Left colon (tissue), 2 donors: ENCODE data around the gene FAM174B. TPM values are rescaled to one million over a fixed set of nuclear protein-coding genes. Genes with fewer than 3 reads are reported as not detected.

Experiments used
- ATAC-seq: fragments of 200-7000 bp; cut with Tn5 transposase; one replicate; pipeline ENCODE4 v1.9.1; 2020; ENCODE audit warnings: mild to moderate bottlenecking, moderate library complexity
- DNase-seq, 2 donors: peaks; one replicate each; pipeline ENCODE4 v3.0.0-alpha.2; 2020
- intact Hi-C, 2 donors: fragments of 100-400 bp; cut with DNase I in 1 of 2; cut with micrococcal nuclease in 1 of 2; formaldehyde crosslinking; loops; one replicate each; pipeline versions ENCODE4 v1.11.2 to v1.14.0; 2022; cut with DNase I, micrococcal nuclease
- total RNA-seq, 2 donors: library from RNA; stranded (reverse); fragmentation: NEBNext Ultra II Directional; extraction: Animal tissue kit (Norgen Biotek cat#: 25700); gene quantifications; one replicate each; pipeline ENCODE4 v1.2.1, GENCODE V29; 2021
- donor health status: DM: no; HTN: no; CAD: no.
- donor health status: DM: yes; HTN: yes; CAD: no.

The FAM174B gene
- total RNA-seq, 2 donors from 2014 or later: 29.5 to 32.4 TPM

DNA sequence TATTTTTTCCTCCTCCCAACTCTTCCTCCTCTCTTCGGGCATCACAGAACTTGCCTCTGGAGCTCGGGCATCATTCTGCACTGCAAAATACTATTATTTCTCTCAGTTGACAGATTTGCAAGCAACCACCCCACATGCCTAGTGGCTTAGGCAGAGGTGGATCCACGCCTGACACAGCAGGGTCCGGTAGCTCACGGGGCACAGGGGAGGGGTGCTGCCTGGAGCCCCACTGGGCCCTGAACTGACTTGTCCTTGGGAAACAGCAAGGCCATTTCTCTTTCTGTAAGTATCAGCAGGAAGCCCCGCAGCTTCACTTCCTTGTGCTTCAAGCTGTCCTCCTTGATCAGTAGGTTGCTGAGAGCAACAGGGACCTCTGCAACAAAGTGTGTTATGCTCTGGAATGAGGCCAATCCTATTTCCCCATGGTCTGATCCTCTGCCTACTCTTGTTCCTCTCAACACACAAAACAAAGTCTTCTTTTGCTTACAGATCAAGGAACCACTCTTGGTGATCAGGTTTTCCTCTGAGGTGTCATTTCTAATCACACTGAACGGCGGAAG, 69.1 kb downstream of the FAM174B start:
- intact Hi-C loops: no loop called here
- no peak for ATAC-seq
- no peak for DNase-seq

- no peak for ATAC-seq
- DNase-seq: no peak
- intact Hi-C loops: no loop called here
Observed at GRCh38 chr15:92584105-92584504, 71.5 kb downstream of the FAM174B start.

- DNase-seq (no peak), ATAC-seq (no peak)
- intact Hi-C loops: no loop called here
Observed at GRCh38 chr15:92583096-92584034, 72.2 kb downstream of the FAM174B start.

DNA sequence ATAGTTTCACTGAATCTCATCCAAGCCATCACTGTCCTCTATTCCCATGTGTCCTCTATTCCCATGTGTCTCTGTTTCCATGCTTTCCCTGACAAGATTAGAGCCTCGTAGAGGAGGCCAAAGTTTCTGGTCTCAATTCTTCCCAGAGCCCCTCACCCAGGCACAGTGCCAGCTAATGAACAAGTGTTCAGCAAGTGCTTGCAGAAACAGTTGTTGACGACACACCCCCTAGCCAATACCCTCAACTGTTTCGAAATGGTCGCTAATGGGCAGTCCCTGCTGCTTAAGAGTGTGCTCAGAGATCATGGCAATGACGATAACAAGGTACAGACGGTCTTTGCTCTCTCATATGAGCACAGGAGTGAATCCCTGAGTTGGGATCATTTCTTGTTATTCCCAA, 73.4 kb downstream of the FAM174B start:
- ATAC-seq (no peak), DNase-seq (no peak)
- intact Hi-C loops: no loop called here

- ATAC-seq (no peak), DNase-seq (no peak)
Observed at GRCh38 chr15:92580933-92581445, 74.6 kb downstream of the FAM174B start.

GRCh38 chr15:92580521-92580920, 75.1 kb downstream of the FAM174B start:
- ATAC-seq: no peak
- no peak for DNase-seq
- intact Hi-C loops: no loop called here

More at GRCh38 chr15:92580933-92581445, 74.6 kb downstream of the FAM174B start:
- intact Hi-C loops: no loop called here

DNA sequence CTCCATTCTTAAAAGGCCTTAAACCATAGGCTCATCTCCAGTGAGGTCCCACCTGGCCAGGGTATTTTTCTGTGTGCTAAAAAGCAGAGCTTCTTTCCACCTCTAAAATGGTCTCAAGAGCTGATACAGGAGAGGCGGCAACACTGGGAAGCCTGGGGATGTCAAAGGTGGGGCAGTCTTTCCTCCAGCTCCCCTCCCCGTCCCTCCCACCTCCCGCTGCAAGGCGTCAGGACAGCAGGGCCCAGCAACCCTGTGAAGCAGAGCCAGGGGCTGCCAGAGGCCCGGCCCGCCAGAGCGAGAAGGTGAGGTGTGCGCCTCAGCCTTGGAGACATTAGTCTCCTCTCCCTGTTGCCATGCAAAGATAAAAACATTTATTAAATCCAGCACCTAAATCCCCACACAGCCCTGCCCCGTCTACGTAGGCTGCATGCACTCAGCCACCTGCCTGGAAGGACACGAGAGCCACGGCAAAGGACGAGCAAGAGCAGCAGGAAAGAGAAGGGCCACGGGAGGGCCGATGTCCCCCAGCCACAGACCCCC, 75.6 kb downstream of the FAM174B start:
- DNase-seq (no peak), ATAC-seq (no peak)
- intact Hi-C loops: no loop called here

DNA sequence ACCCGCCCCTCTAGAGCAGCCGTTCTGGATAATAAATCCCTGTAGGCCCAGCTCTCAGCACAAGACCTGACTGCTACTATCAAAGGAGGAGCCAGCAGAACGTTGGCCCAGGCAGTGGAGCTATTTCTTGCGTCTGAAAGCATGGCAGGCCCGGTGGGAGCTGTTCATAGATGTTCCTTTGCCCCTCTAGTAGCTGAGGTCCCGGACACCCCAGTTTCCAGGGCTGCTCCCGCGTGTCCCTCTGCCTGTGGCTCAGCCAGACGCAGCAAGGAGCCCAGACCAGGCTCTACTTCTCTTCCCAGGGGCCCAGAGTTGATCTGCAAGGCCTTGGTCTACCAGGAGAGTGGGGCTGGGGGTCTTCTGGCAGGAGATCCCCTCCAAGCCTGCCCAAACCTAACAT, 76.1 kb downstream of the FAM174B start:
- DNase-seq: no peak
- no peak for ATAC-seq
- intact Hi-C loops: no loop called here

DNA sequence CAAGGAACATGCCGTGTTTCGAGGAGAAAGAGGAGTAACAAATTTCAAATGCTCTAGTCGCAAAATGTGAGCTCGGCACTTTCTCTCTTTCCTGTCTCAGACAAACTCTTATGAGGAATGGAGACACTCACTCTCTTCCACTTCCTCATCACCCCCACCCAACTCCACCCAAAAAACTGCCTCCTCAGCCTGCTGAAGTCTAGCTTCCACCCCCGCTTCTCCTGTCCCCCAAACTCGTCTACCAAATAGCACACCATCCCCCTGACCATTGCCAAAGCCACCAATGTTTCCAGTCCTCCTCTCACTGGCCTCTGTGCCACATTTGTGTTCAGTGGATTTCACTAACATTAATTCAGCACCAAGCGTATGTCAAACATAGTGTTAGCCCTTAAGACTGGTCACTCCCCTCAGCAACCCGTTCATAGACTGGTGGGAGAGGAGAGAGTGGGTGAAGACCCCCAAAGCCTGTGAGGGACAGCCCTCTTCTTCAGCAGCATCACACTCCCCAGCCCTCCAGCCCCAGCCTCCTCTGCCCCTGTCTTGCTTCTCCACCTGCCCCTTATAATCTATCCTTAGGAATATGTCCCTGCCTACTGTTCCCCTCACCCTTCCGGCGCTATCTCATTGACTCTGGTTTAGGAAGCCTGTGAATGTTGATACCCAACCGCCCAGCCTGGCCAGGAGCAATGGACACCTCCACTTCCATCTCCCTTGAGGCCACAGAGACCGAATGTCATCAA, 77.3 kb downstream of the FAM174B start:
- ATAC-seq: no peak
- intact Hi-C loops: no loop called here
- no peak for DNase-seq

GRCh38 chr15:92576597-92577200, 78.9 kb downstream of the FAM174B start:
- intact Hi-C loops: no loop called here
- ATAC-seq: no peak
- no peak for DNase-seq

DNA sequence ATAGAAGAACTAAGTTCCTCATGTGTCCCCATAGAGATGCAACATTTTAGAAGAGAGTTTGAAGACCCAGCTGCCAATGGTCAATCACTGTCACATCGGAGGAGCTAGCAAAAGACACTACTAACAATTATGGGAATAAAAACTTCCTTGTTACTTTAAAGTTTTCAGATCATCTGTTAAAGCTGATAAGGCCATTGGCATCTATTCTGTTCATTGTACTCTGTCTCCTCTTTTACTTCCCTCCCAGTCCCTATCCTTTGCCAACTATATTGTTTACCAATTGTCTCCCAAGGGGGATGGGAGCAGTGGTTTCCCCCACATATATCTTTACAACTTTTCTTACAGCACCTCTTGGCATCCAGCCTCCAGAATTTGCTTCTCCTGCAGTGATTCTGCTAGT, 81.0 kb downstream of the FAM174B start:
- DNase-seq: no peak

DNA sequence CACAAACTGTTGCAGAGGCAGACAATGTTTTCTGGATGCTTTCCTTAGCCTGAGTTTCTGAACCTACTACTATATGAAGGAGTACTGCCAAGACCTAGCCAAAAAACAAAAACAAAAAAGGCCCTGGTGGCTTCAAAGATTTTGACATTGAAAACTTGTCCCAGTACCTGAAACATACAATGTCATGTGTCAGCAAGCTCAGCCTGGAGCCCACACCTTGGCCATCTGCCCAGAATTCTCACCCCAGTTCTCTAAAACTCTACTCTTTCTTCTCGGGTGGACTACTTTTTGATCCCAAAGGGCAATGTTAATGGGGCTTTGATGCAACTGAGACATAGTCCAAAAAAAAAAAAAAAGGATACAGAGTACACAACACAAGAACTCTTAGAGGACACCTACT, 81.4 kb downstream of the FAM174B start:
- no peak for DNase-seq
- intact Hi-C loops: no loop called here
- ATAC-seq: no peak

More for the DNA sequence above, 81.0 kb downstream of the FAM174B start:
- no peak for ATAC-seq
- intact Hi-C loops: no loop called here

DNA sequence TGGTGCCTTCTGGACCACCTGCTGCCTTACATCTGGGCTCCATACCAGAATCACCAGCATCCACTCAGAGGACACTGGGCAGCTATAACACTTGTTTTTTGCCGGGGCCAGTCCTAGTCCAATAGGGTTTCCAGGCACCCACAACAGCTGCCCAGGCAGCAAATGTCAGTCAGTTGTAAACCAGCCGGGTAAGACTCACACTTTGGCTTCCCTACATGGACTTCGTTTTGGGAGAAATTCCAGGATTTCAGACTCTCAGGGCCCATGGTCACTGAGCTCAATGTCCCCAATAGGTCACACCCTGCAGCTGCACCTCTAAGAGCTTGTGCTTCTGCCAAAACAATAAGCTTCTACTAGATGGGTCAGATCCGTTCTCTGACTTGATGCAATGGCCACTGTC, 83.8 kb downstream of the FAM174B start:
- ATAC-seq (no peak), DNase-seq (no peak)
- intact Hi-C loops: no loop called here

DNA sequence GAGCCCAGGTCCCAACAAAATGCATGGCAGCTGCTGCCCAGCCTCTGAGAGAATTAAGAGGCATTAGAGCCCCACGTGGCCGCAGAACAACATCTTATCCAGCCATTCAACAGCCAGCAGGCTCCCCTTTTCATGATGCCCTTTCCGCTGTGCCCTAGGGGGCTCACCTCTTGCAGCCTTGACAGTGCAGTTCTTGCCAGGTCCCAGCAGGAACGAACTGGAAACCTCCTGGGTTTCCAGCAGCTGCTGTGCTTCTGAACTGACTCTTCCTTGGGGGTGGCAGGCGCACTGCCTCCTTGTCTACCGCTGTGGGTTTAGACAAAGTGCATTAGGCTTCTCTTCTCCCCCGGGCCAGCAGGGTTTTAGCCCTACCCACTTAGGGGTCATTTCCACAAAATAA, 85.2 kb downstream of the FAM174B start:
- intact Hi-C loops: no loop called here
- DNase-seq: no peak
- no peak for ATAC-seq

DNA sequence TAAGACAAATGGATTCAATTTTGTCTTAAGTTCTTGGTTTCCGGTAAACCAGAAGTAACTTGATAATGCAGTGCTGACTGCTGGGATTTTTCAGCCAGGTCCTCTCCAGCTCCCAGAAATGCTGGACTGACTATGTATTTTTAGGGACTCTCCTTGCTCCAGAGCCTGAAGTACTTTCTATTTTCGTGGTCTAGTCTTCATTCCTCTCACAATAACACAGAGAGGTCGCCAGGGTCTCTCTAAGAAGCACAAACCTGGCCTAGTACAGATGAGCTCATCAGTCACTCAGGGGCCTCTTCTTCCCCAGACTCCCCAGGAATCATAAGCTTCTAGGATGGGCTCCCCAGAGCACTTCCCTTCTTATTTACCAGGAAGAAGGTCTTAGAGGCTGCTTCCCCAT, 85.8 kb downstream of the FAM174B start:
- ATAC-seq (no peak), DNase-seq (no peak)
- intact Hi-C loops: no loop called here
